ENCODE measurements around the gene PRSS50. TPM values are rescaled to one million over a fixed set of nuclear protein-coding genes. Genes with fewer than 3 reads are reported as not detected.

The PRSS50 gene
- total and polyA plus RNA-seq, 4 donors, result 0.02 to 0.33 (median 0.25) TPM; not detected in 1

GRCh38 chr3:46709157-46709654 lies 8.5 kb downstream of the PRSS50 start:
- H3K4me3 ChIP-seq (ENCODE audit: low read depth in 1 of 3, low read length in 3 of 3), result no peak overlapping the region
- H3K27me3 ChIP-seq (ENCODE audit: control insufficient read depth in 4 of 4, insufficient read depth in 4 of 4, low read length in 3 of 4), result no peaks in the 10 kb centered on the region
- no peak for DNase-seq (ENCODE audit: low spot score)
- H3K36me3 ChIP-seq (ENCODE audit: control insufficient read depth in 4 of 4, insufficient read depth in 3 of 4, low read depth in 1 of 4, low read length in 3 of 4), result no peaks in the 10 kb centered on the region
- no peaks in the 10 kb centered on the region for H3K9me3 ChIP-seq (ENCODE audit: control insufficient read depth in 4 of 4, low read length in 3 of 4)
- H3K9ac ChIP-seq (ENCODE audit: low read depth in 1 of 2, low read length in 2 of 2), result no peak overlapping the region
- WGBS, result 92% methylated on average over 7 of the region's 7 CpGs
- peaks cover 0 to 7% (median 3%) of the 10 kb centered on the region in 4 donors for H3K4me1 ChIP-seq (ENCODE audit: control insufficient read depth in 4 of 4, insufficient read depth in 4 of 4, low read length in 3 of 4)
- TF ChIP-seq JUND (IDR thresholded peaks at IDR 0.05), result no peak
- no peak for TF ChIP-seq HNF4G (IDR thresholded peaks at IDR 0.05)
- no peak for TF ChIP-seq RXRA (IDR thresholded peaks at IDR 0.05)
- TF ChIP-seq SP1 (IDR thresholded peaks at IDR 0.05), result no peak
- TF ChIP-seq GABPA (IDR thresholded peaks at IDR 0.05 in 1 of 2, conservative IDR thresholded peaks at IDR 0.05 in 1 of 2), result no peak
- no peak for TF ChIP-seq EGR1 (IDR thresholded peaks at IDR 0.05; ENCODE audit: low read depth in 2 of 2)
- TF ChIP-seq ZBTB33 (IDR thresholded peaks at IDR 0.05), result no peak
- TF ChIP-seq, protein P1, sequence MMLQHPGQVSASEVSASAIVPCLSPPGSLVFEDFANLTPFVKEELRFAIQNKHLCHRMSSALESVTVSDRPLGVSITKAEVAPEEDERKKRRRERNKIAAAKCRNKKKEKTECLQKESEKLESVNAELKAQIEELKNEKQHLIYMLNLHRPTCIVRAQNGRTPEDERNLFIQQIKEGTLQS (IDR thresholded peaks at IDR 0.05), result no peak
- TF ChIP-seq REST (IDR thresholded peaks at IDR 0.05), result no peak
- no peak for TF ChIP-seq TAF1 (conservative IDR thresholded peaks at IDR 0.05)
- TF ChIP-seq RAD21 (IDR thresholded peaks at IDR 0.05), result no peak
- TF ChIP-seq FOXA1 (IDR thresholded peaks at IDR 0.05), result no peak
- TF ChIP-seq FOXA2 (IDR thresholded peaks at IDR 0.05), result no peak
- TF ChIP-seq CTCF (IDR thresholded peaks at IDR 0.05; ENCODE audit: low read depth, low read length, missing input control), result no peak
- TF ChIP-seq MAX (IDR thresholded peaks at IDR 0.05), result no peak
- TF ChIP-seq HNF4A (conservative IDR thresholded peaks at IDR 0.05), result no peak
- TF ChIP-seq NR2F2 (IDR thresholded peaks at IDR 0.05), result no peak
- TF ChIP-seq YY1 (IDR thresholded peaks at IDR 0.05), result no peak
- no peak overlapping the region for H3K27ac ChIP-seq (ENCODE audit: low read depth in 1 of 2, low read length in 2 of 2)

All from liver (tissue), 9 donors.